HL-60 (cell line): ENCODE measurements around the gene UNKL.

Experiments
- DNase-seq, 2 experiments: peaks; one replicate each; pipeline ENCODE4 v3.0.0-alpha.2; 2010 to 2020; ENCODE audit warnings: low read depth in 1 of 2, low spot score in 1 of 2
- H3K27ac ChIP-seq: fragments of 250-450 bp; sonication (Bioruptor Pico); replicated peaks from 2 replicates; pipeline ENCODE4 v1.5.1; 2020; ENCODE audit warnings: mild to moderate bottlenecking, moderate library complexity
- H3K27me3 ChIP-seq: fragments of 250-450 bp; sonication (Bioruptor Pico); 2 replicates; pipeline ENCODE4 v1.5.1; 2021; ENCODE audit warnings: mild to moderate bottlenecking, moderate library complexity; ENCODE audit not compliant: insufficient read depth, poor library complexity, severe bottlenecking
- H3K4me3 ChIP-seq: replicated peaks from 2 replicates; pipeline ENCODE4 v1.5.1; 2011; ENCODE audit warnings: mild to moderate bottlenecking, control low read depth, low read length; ENCODE audit not compliant: insufficient read depth
- GABPA ChIP-seq: IDR thresholded peaks from 2 replicates; pipeline ENCODE4 v1.6.1; 2012; ENCODE audit warnings: low read depth
- POLR2AphosphoS5 ChIP-seq: IDR thresholded peaks from 2 replicates; pipeline ENCODE4 v1.6.1; 2012; ENCODE audit warnings: low read depth
- REST ChIP-seq: IDR thresholded peaks from 2 replicates; pipeline ENCODE4 v1.6.1; 2012; ENCODE audit warnings: low read depth; ENCODE audit not compliant: insufficient replicate concordance
- SPI1 ChIP-seq: IDR thresholded peaks from 2 replicates; pipeline ENCODE4 v1.6.1; 2012; ENCODE audit warnings: low read depth, mild to moderate bottlenecking, borderline replicate concordance

The UNKL gene

GRCh38 chr16:1313721-1314369 is 100.7 kb downstream of the UNKL start:
- TF ChIP-seq POLR2AphosphoS5 (no peak), SPI1 (no peak), GABPA (no peak), REST (no peak)
- no peak overlapping the region for H3K4me3 ChIP-seq
- H3K27ac ChIP-seq = no peak overlapping the region
- no peaks in the 10 kb centered on the region for H3K27me3 ChIP-seq
- no peak for DNase-seq
